Measurements from ENCODE around the gene SMG6.

GRCh38 chr17:2015314-2015713 lies 288.3 kb downstream of the SMG6 start:
- TF ChIP-seq CTCF (IDR thresholded peaks at IDR 0.05; ENCODE audit: extremely low read depth in 1 of 2, insufficient read depth in 1 of 2, low read depth in 1 of 2, low read length in 2 of 2) (no peak), EZH2 (IDR thresholded peaks at IDR 0.05; ENCODE audit: borderline replicate concordance, low read depth, low read length, severe bottlenecking) (no peak)
